HEK293T (cell line): ENCODE data around the gene ADCY6.

ENCODE experiments used
- ELF4 ChIP-seq: fragments of 450-650 bp; IDR thresholded peaks from 2 replicates; pipeline ENCODE4 v1.6.1; 2017; ENCODE audit warnings: antibody characterized with exemption
- FOXM1 ChIP-seq: fragments of 450-650 bp; IDR thresholded peaks from 2 replicates; pipeline ENCODE4 v1.6.1; 2017; ENCODE audit warnings: mild to moderate bottlenecking, borderline replicate concordance
- HDGF ChIP-seq: fragments of 450-650 bp; IDR thresholded peaks from 2 replicates; pipeline ENCODE4 v1.6.1; 2017; ENCODE audit warnings: antibody characterized with exemption, borderline replicate concordance
- NFRKB ChIP-seq: fragments of 450-650 bp; IDR thresholded peaks from 2 replicates; pipeline ENCODE4 v1.6.1; 2016; ENCODE audit warnings: mild to moderate bottlenecking, moderate library complexity
- SP1 ChIP-seq: fragments of 450-650 bp; IDR thresholded peaks from 2 replicates; pipeline ENCODE4 v1.6.1; 2017
- ZNF384 ChIP-seq: fragments of 450-650 bp; IDR thresholded peaks from 2 replicates; pipeline ENCODE4 v1.6.1; 2016

- TF ChIP-seq SP1 (no peak), ZNF384 (no peak), FOXM1 (no peak), NFRKB (no peak), HDGF (no peak), ELF4 (no peak)
Measured at GRCh38 chr12:48768147-48768546, 20.7 kb downstream of the ADCY6 start.
